UCSD-AML1 (cell line): ENCODE measurements around the gene AGAP1.

Source experiments
- DNase-seq: peaks from one replicate; lab custom pipeline; 2025; ENCODE audit not compliant: unreplicated experiment; lab: John Stamatoyannopoulos, UW

Gene AGAP1

DNA sequence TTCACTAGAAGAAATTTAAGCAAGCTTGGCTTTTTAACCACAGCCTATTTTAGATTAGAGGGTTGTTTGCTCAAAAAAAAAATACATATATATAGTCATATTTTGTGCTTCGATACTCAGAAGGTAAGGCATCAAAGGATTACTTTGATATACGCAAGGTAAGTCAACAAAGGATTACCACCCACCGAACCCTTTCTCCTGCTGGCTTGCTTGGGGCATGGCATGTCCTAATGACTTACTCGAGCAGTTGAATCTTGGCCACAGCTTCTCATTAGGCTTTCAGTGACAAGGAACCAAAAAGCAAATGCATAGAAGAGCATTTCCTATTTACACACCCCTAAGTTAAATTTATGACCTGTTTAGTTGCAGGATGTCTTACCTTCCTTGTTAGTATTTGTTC is 295.7 kb downstream of the AGAP1 start:
- no peak for DNase-seq

DNA sequence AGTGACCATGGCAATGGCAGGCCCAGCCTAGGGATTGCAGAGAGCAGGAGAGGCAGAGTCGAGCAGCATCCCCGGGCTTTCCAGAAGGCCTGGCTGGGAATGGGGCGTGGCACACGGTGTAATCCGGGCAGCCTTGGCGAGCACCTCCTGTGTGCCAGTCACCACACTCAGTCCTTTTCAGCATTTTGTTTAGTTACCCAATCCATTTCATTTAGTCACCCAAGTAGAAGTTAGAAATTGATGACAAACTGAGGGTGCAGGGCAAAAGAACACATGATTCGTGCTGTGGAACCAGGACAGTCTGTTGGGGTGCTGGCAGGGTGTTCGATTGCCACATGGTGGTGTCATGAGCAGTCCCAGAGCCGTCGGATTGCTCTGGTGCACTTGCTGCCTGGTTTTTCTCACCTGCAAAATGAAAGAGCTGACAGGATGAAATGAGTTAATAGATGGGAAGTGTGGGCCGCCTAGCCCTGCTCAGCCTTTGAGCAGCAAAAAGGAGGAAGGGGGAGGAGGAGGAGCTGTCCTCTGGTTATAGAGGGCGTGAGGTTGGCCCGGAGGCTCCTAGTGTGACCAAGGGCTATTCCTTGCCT is 299.4 kb downstream of the AGAP1 start:
- DNase-seq, result no peak

DNA sequence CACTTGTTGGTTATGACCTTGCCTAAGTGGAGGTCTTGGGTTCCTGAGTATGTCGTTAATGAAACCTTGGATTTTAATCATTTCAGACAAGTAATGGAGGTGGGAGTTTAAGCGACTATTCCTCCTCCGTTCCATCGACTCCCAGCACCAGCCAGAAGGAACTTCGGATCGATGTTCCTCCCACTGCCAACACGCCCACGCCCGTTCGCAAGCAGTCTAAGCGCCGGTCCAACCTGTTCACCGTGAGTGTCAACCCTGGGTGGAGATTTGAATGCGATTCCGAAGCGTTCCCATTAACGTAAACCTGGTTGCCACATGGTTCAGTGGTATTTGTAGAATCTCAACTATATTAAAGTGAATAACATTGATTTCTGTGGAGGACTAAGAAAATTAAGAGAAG is 305.4 kb downstream of the AGAP1 start:
- DNase-seq, result no peak

DNA sequence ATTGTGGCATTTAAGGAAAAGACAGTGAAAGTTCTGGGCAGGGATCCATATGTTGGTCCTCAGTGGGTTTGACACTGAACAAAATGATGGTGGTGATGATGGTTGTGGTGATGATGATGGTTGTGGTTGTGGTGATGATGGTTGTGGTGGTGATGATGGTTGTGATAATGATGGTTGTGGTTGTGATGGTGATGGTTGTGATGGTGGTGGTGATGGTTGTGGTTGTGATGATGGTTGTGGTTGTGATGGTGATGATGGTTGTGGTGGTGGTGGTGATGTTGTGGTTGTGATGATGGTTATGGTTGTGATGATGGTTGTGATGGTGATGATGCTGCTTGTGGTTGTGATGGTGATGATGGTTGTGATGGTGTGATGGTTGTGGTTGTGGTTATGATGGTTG is 308.7 kb downstream of the AGAP1 start:
- no peak for DNase-seq

DNA sequence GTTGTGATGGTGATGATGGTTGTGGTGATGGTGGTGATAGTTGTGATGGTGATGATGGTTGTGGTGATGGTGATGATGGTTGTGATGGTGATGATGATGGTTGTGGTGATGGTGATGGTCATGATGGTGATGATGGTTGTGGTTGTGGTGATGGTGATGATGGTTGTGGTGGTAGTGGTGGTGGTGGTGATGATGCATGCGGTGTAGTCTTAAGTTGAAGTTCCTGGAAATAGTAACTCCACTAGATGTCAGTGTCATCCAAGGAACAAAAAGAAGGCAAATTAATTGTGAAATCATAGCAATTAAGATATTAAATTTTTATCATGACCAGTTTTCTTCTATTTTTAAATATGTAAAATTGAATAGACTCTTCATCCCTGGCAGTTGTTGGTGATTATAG is 309.2 kb downstream of the AGAP1 start:
- no peak for DNase-seq

DNA sequence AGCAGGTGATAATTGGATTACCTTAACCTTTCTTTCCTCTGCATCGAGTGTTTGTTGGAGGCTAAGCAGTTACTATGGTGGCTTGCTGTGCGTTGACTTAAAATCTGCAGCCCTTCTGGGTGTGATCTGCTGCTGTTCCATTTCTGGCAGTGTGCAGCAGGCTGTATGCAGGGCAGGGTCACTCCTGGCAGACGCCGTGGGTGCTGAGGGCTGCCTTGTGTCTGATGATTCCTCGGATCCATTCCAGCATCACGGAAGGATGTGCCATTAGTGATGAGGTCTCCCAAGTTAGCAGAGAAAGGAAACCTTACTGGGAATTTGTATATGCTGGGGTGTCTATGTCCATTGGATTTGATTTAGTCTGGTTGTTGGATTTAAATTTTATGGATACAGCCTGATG is 310.8 kb downstream of the AGAP1 start:
- no peak for DNase-seq

DNA sequence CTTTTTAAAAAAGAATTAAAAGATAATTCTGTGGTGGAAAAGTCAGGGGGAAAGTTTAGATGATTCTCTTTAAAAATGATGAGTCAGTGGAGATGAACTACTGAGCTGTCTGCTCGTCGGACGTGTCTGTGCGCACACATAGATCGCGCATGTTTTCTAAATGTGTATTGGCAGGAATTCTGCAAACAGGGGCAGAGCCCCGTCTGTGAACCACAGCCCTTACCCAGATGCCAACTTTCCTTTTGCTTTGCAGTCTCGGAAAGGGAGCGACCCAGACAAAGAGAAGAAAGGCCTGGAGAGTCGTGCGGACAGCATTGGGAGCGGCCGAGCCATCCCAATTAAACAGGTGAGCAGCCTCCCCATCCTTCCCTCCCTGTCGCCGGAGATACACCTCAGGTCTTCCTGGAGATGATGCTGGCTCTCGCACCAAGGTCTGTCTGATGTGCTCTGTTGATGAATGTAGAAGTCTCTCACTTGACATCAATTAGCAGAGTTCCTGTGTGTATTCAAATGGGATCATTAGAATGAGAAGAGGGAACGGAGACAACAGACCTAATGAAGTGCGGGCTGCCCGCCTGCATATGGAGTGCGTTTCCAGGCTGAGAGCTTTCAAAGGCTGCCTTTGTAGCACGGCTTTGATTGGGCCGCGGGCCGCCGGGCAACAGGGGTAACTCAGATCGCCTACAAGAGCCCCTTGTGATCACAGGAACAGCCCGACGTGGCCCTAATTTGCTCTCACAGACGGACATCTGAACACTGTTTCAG is 313.3 kb downstream of the AGAP1 start:
- no peak for DNase-seq

DNA sequence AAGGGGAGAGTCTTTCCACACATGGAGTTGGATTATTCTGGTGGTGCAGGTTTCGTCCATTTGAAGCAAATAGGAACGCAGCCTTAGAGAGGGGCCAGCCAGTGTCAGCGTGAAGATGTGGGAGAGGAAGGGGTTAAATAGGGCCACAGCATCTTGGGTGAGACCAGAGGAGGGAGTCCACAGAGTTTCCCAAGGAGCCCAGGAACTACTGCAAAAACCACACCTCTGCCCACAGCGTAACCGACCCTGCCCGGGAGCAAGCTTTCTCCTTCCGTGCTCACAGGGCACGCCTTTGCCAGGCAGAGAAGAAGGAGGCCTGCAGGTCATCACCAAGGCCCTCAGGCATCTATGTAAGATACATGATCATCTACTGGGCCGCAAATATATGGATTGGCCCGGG is 314.5 kb downstream of the AGAP1 start:
- DNase-seq, result no peak

DNA sequence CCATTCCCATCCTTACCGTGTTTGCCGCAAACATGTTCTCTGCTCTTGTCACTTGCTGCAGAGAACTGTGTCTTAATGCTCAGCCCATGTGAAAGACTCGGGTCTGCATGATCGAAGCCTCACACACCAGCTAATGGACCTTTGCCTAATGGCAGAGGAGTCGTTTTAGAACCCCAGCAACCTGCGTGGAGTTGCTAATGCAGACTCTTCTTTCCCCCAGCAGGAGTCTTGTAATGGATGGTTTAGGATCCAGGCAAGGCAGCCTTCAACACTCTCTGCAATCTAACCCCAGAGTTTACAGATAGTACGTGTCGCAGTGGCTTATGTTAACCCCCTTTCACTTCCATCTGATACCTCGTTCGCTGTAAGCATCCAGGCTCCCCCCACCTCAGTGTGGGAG is 316.4 kb downstream of the AGAP1 start:
- no peak for DNase-seq

DNA sequence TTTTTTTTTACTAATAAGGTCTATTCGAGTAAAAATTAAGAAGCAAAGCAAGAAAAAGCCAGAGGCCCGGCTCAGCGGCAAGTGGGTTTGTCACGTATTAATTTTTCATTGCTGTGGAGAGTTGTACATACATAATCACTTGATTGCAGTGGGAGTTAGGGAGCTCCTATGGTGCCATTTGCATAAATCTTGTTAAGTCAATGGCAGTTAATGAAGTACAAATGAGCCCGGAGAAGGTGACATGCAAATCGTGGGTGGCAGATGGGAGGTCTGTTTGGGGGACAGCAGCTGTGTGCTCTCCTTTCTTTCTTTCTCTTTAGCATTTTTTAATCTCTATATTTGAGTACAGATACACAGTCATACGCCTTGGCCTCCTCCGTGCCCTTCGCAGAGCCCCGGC is 317.0 kb downstream of the AGAP1 start:
- no peak for DNase-seq

DNA sequence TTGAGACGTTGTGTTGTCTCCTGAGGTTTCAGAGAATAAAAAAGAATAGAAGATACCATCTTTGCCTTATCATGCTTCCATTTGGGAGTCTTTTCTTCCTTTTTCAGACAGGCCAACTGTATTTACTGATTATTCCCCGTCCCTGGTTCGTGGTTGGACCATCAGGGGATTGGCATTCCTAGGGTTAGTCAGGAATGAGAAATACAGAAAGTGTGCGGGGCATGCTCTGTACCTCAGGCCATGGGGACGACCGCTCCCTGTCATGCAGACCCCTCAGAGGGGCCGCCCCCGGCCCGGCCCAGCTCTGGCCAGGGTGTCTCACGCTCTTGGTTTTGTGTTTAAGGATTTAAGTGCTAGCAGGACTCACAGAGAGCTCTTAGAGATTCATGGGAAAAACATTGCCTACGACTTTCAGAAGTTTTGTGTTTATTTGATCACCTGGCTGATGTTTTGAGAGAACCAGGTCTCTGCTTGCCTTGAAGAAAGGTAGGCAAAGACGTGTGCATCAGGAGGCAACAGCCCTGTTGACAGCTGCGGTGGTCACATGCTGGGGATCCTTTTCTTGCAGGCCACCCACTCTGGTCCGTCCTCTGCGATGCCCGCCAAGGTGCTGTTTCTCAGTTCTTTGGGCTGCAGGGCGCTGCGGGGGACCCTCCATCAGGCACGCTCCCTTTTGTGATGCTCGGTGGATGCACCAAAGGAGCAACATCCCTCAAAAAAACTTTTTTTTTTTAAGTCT is 317.8 kb downstream of the AGAP1 start:
- no peak for DNase-seq

DNA sequence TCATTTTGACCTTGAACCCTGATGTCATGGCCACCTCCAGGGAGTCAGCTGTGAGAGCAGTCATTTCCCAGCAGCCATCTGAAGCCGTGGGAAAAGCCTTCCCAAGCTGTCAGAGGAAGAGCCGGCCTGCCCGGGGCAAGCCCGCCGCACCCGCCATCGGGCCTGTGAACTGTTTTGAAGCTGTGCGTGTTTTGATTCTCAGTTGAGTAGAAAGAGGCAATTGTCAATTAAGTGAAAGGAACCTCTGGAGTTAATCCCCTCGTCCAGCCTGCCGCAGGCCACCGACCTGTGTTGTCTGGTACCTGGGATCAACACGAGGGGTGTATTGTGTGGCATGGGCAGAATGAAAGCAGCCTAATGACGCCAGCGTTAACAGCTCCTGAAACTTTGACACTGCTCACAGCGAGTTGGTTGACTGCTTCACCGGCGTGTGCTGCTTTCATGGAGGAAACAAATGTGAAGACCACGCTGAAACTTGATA is 318.4 kb downstream of the AGAP1 start:
- DNase-seq, result no peak

DNA sequence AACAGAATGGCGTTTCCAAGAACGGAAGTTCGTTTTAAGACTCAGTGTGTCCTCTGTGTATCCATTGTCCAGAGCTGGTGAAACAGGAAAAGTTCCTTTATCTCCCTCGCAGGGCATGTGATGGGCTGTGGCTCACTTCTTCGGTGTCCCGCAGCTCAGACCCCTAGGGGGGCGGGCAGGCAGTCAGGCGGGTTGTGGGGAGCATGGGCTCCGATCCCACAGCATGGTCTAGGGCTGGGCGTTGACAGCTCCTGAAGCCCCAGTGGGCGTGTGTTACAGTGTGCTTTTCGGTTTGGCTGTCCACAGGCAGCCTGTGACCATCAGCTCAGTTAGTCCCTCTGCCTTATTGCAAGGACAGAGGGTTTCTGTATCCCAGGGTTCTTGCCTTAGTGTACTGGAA is 319.6 kb downstream of the AGAP1 start:
- no peak for DNase-seq

DNA sequence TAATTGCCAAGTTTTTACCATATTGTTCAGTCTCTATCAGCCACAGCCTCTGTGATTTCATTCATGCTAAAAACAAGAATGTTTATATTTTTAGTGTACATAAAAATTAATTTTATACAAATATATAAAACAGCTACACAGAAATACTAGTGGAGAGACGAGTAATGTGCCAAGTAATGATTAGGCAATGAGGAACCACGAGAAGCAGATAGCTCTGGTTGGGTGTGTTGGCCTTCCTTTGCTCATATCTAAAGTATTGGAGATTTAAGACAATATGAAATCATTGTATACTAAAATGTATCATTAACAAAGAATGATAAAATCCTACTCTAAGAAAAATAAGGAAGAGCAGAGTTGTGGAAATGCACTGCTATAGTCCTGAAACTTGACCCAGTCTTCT is 326.7 kb downstream of the AGAP1 start:
- DNase-seq, result no peak

DNA sequence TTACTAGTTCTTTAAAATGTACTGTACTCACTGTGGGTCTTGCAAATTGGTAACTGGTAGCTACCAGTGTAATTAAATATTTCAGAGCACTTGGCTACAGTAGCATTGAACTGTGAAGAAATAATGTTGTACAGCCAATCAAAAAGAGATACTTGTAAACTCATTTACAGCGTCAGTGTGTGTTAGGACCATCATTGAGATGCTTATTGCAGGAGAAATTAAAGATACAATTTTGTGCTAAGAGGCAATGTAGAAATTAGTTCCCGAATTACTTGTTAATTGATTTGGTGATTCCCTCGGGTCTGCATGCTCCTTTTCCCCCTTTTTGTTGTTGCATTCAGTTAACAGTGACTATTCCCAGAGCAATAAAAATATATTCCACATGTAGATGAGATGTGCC is 330.5 kb downstream of the AGAP1 start:
- no peak for DNase-seq

DNA sequence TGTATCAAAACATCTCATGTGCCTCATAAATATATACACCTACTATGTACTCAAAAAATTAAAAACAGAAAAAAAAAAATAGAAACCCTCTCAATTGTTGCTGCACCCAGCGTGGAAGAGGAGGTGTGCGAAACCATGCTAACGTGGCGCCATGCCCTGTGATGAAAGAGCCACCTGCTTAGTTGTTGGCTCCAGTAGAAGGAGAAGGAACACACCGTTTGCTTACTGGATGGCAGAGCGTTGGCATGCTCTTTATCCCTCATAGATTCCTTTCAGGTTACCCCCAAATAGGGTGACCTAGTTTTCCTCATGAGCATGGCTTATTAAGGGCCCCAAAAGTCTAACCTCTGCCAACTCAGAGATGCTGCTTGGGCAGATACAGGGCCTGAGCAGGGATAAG is 332.1 kb downstream of the AGAP1 start:
- no peak for DNase-seq

DNA sequence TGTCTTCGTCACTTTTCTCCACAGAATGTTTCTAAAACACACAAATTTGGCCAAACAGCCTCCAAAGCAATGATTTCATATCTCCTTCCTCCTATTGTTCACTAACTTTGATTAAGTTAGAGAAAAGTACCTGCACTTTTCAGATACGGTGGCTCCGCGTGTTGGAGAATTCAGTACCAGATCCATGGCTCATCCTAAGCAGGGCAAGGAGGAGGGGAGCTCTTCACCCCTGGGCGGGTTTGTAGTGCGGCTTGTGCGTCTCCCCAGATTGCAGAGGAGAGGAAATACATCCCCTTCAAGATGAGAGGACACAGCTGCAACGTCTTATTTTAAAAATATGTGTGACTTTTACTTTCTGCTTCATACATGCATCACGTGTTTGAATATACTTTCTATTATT is 333.0 kb downstream of the AGAP1 start:
- DNase-seq, result no peak

DNA sequence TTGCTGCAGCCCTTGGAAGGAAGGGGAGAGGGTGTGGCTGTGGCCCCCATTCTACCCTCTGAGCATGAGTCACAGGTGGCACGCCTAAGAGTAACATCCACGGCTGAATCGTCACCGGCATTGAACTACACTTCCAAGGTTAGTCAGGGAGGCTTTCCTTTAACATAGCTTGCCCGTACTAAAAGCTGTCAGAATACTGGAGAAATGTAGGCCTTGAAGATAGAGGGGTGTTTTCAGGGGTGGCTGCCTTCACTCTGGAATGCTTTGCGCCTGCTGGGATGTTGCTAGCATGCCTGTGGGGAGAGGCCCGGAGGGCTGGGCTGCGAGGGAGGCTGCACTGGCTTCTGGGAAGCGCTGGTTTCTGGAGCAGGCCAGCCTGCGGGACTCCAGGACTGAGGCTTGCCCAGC is 333.7 kb downstream of the AGAP1 start:
- no peak for DNase-seq

DNA sequence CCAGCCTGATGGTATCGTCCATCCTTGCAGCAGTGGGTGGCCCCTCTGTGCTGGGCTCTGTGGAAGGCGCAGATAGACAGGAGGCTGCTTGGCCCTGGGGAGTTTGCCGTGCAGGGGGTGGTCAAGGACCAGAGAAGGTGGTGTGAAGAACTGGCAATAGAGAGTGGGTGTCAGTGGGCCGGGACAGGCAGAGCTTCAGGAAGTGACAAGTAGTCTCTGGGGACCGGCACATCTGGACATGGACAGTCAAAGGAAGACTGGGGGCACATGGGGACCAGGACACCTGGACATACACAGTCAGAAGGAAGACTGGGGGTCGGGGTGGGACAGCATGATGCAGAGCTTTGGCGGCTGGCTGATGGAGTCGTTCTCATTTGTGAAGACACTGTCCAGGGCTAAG is 335.9 kb downstream of the AGAP1 start:
- no peak for DNase-seq

DNA sequence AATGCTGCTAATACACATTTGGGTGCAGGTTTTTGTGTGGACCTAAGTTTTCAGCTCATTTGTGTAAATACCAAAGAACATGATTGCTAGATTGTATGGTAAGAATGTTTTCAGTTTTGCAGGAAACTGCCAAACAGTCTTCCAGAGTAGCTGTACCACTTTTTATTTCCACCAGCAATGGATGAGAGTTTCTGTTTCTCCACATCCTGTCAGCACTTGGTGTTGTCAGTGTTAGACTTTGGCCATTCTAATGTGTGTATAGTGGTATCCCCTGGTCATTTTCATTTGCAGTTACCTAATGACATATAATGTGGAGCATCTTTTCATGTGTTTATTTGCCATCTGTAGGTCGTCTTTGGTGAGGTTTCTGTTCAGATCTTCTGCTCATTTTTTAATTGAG is 337.9 kb downstream of the AGAP1 start:
- no peak for DNase-seq

DNA sequence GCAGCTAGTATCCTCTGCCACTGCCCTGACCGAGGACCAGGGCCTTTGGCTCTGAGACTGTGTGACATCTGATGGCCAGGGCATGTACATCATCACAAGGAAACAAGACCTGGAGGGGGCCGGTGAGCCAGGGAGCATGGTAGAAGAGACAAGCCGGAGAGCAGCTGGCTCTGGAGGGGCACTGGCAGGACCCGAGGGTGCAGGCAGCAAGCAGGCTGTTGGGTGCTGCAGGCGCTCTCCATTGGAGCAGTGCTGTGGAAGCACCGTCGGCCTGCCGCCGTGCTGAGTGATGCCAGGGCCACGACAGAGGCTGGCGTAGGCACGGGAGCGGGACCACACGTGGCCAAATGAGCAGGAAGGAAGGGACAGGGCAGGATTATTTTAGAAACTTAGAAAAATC is 339.1 kb downstream of the AGAP1 start:
- no peak for DNase-seq

DNA sequence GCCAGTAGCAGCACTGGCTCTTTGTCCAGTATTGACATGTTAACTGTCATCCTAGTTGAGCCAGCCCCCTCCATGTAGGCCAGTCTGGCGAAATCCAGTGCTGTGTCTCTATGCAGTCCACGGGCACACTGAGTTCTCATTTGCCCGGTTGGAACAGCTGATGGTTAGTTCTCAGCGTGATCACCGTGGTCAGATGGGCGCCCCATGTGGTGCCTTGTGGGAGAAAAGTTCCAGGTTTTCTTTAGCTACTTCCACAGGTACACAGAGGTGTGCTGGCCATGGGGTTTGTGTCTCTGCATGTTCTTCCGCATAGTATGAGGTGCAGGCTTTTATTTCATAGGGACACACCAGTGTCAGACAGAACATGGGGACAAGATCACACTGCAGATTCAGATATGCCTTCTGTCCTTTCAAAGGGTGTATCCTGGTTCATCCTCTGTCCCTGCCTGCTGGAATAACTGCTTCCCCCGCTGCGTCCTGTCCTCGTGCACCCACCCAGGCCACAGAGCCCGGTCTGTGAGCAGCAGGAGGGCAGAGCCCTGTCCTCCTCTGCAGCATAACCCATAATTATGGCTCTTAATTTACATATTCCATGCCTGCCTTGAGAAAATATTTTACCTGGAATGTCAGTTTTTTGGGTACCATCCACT is 340.3 kb downstream of the AGAP1 start:
- DNase-seq, result no peak
